NCI-H1092 treated with DMSO at 0.1 percent for 48 hours (cell line): ENCODE data around the gene RTN4RL2.

ENCODE experiments used
- DNase-seq: peaks from one replicate; lab custom pipeline; 2025; lab: John Stamatoyannopoulos, UW

RTN4RL2 gene

GRCh38 chr11:57500515-57500914, 40.2 kb downstream of the RTN4RL2 start:
- DNase-seq, result no peak

GRCh38 chr11:57500926-57501325, 40.6 kb downstream of the RTN4RL2 start:
- DNase-seq, result no peak

GRCh38 chr11:57501953-57502352, 41.6 kb downstream of the RTN4RL2 start:
- DNase-seq, result no peak

- DNase-seq, result no peak
These were observed 42.0 kb downstream of the RTN4RL2 start for GRCh38 chr11:57502376-57502775.

- no peak for DNase-seq
These were observed 42.5 kb downstream of the RTN4RL2 start for GRCh38 chr11:57502870-57503269.

GRCh38 chr11:57504511-57504910, 44.2 kb downstream of the RTN4RL2 start:
- no peak for DNase-seq

GRCh38 chr11:57506522-57506921, 46.2 kb downstream of the RTN4RL2 start:
- no peak for DNase-seq

GRCh38 chr11:57508341-57509170, 48.2 kb downstream of the RTN4RL2 start:
- no peak for DNase-seq

GRCh38 chr11:57511741-57512430, 51.6 kb downstream of the RTN4RL2 start:
- no peak for DNase-seq

- no peak for DNase-seq
These were observed 52.5 kb downstream of the RTN4RL2 start for GRCh38 chr11:57512646-57513451.

- no peak for DNase-seq
These were observed 53.1 kb downstream of the RTN4RL2 start for GRCh38 chr11:57513452-57513795.

- peak; percentile 65 for DNase-seq
These were observed 53.7 kb downstream of the RTN4RL2 start for GRCh38 chr11:57513911-57514537.

- DNase-seq, result peak; percentile 65
These were observed 54.4 kb downstream of the RTN4RL2 start for GRCh38 chr11:57514538-57515331.

- peak; percentile 23 for DNase-seq
These were observed 55.2 kb downstream of the RTN4RL2 start, which contains the start of gene SLC43A1 for GRCh38 chr11:57515332-57516060. TSS of gene SLC43A1 (minus strand) at chr11:57515702. CDS start at chr11:57514111, 1,591 bp downstream.

- no peak for DNase-seq
These were observed 55.7 kb downstream of the RTN4RL2 start for GRCh38 chr11:57516061-57516443.

- no peak for DNase-seq
These were observed 60.8 kb downstream of the RTN4RL2 start for GRCh38 chr11:57521116-57521515.

GRCh38 chr11:57523419-57523818, 63.1 kb downstream of the RTN4RL2 start:
- no peak for DNase-seq
